Tongue (tissue), 2 donors: ENCODE results near the gene ARSI. TPM values are rescaled to one million over a fixed set of nuclear protein-coding genes. Genes with fewer than 3 reads are reported as not detected.

Experiments
- DNase-seq: peaks from one replicate; pipeline ENCODE4 v3.0.0-alpha.2; 2015
- total RNA-seq: library from RNA; depleted of rRNA; stranded (reverse); fragments of >200 nt; gene quantifications from one replicate; pipeline ENCODE4 v1.2.3, GENCODE V29; 2014

The ARSI gene
- total RNA-seq, 1 donor from 2014 or later, result 18.9 TPM

GRCh38 chr5:150293091-150293941 lies 9.4 kb downstream of the ARSI start:
- DNase-seq, result peak; percentile 41

- DNase-seq, result no peak
Observed at GRCh38 chr5:150291388-150292385, 11.0 kb downstream of the ARSI start.

GRCh38 chr5:150289551-150290390 lies 12.9 kb downstream of the ARSI start, which contains the start of gene CAMK2A:
Gene CAMK2A, minus strand, starts transcription at chr5:150289773. Its CDS starts 148 bp downstream, at chr5:150289625.
- DNase-seq, result no peak

GRCh38 chr5:150288791-150289190 lies 13.9 kb downstream of the ARSI start:
- no peak for DNase-seq

- no peak for DNase-seq
Observed at GRCh38 chr5:150288361-150288760, 14.3 kb downstream of the ARSI start.

GRCh38 chr5:150286820-150287219 lies 15.9 kb downstream of the ARSI start:
- DNase-seq, result no peak

- DNase-seq, result no peak
Observed at GRCh38 chr5:150285114-150285513, 17.6 kb downstream of the ARSI start.

- no peak for DNase-seq
Observed at GRCh38 chr5:150284311-150284710, 18.4 kb downstream of the ARSI start.

GRCh38 chr5:150283904-150284303 lies 18.8 kb downstream of the ARSI start:
- DNase-seq, result no peak

GRCh38 chr5:150281987-150282386 lies 20.7 kb downstream of the ARSI start:
- DNase-seq, result no peak

- DNase-seq, result peak; percentile 70
Observed at GRCh38 chr5:150279330-150280020, 23.2 kb downstream of the ARSI start.

- no peak for DNase-seq
Observed at GRCh38 chr5:150278916-150279315, 23.8 kb downstream of the ARSI start.

- DNase-seq, result no peak
Observed at GRCh38 chr5:150278046-150278730, 24.5 kb downstream of the ARSI start.

GRCh38 chr5:150277043-150277442 lies 25.7 kb downstream of the ARSI start:
- no peak for DNase-seq

- DNase-seq, result no peak
Observed at GRCh38 chr5:150274811-150275210, 27.9 kb downstream of the ARSI start.

- DNase-seq, result peak; percentile 57
Observed at GRCh38 chr5:150272531-150272930, 30.2 kb downstream of the ARSI start.

GRCh38 chr5:150271923-150272322 lies 30.8 kb downstream of the ARSI start:
- DNase-seq, result no peak

GRCh38 chr5:150271296-150271692 lies 31.4 kb downstream of the ARSI start:
- DNase-seq, result no peak

GRCh38 chr5:150270541-150271295 lies 32.0 kb downstream of the ARSI start:
- no peak for DNase-seq

GRCh38 chr5:150266871-150267291 lies 35.8 kb downstream of the ARSI start:
- peak; percentile 71 for DNase-seq
